NCI-H446 treated with DMSO at 0.1 percent for 48 hours (cell line): ENCODE results near the gene SHB.

ENCODE experiments used
- DNase-seq: peaks from one replicate; lab custom pipeline; 2025; lab: John Stamatoyannopoulos, UW

The SHB gene

GRCh38 chr9:37935096-37935495 lies 133.9 kb downstream of the SHB start:
- no peak for DNase-seq

GRCh38 chr9:37931592-37931991 lies 137.4 kb downstream of the SHB start:
- DNase-seq, result no peak

- DNase-seq, result no peak
Observed at GRCh38 chr9:37929441-37929895, 139.6 kb downstream of the SHB start.

- no peak for DNase-seq
Observed at GRCh38 chr9:37928552-37929430, 140.2 kb downstream of the SHB start.

- no peak for DNase-seq
Observed at GRCh38 chr9:37927601-37928551, 141.2 kb downstream of the SHB start.

- no peak for DNase-seq
Observed at GRCh38 chr9:37927132-37927531, 141.9 kb downstream of the SHB start.

- no peak for DNase-seq
Observed at GRCh38 chr9:37926737-37927118, 142.3 kb downstream of the SHB start.

GRCh38 chr9:37925786-37926736 lies 143.0 kb downstream of the SHB start:
- no peak for DNase-seq

GRCh38 chr9:37925006-37925405 lies 144.0 kb downstream of the SHB start:
- DNase-seq, result no peak

GRCh38 chr9:37924538-37924937 lies 144.5 kb downstream of the SHB start:
- DNase-seq, result no peak

GRCh38 chr9:37923796-37924427 lies 145.1 kb downstream of the SHB start:
- no peak for DNase-seq

- no peak for DNase-seq
Observed at GRCh38 chr9:37923118-37923795, 145.8 kb downstream of the SHB start.

- DNase-seq, result no peak
Observed at GRCh38 chr9:37922363-37923117, 146.5 kb downstream of the SHB start.

GRCh38 chr9:37921546-37922300 lies 147.3 kb downstream of the SHB start:
- DNase-seq, result no peak

GRCh38 chr9:37921168-37921510 lies 147.9 kb downstream of the SHB start:
- no peak for DNase-seq

GRCh38 chr9:37920471-37921167 lies 148.4 kb downstream of the SHB start:
- no peak for DNase-seq

- DNase-seq, result no peak
Observed at GRCh38 chr9:37919956-37920335, 149.1 kb downstream of the SHB start.

- no peak for DNase-seq
Observed at GRCh38 chr9:37919246-37919955, 149.6 kb downstream of the SHB start.
